Type B pancreatic cell (in vitro differentiated cells): ENCODE results near the gene EVC. TPM values are rescaled to one million over a fixed set of nuclear protein-coding genes. Genes with fewer than 3 reads are reported as not detected.
A peak's percentile ranks its signal among the peaks of the same experiment; 100 is the strongest.

Experiments used
- DNase-seq: peaks from one replicate; pipeline ENCODE4 v3.0.0; 2021; ENCODE audit warnings: mixed read lengths; ENCODE audit not compliant: unreplicated experiment; ENCODE audit errors: extremely low spot score
- H3K27ac Mint-ChIP-seq: 2 replicates; pipeline ENCODE4 v1.8.0; 2021; ENCODE audit warnings: mild to moderate bottlenecking, mixed read lengths
- H3K27me3 Mint-ChIP-seq: 2 replicates; pipeline ENCODE4 v1.8.0; 2021; ENCODE audit warnings: mixed read lengths
- H3K36me3 Mint-ChIP-seq: 2 replicates; pipeline ENCODE4 v1.8.0; 2021; ENCODE audit warnings: mixed read lengths
- H3K4me1 Mint-ChIP-seq: one replicate; pipeline ENCODE4 v1.8.0; 2021; ENCODE audit warnings: mixed read lengths; ENCODE audit not compliant: unreplicated experiment
- H3K4me3 Mint-ChIP-seq: 2 replicates; pipeline ENCODE4 v1.8.0; 2021; ENCODE audit warnings: mild to moderate bottlenecking, mixed read lengths
- H3K9me3 Mint-ChIP-seq: 2 replicates; pipeline ENCODE4 v1.8.0; 2021; ENCODE audit warnings: mixed read lengths
- total RNA-seq: library from RNA; stranded (reverse); gene quantifications from 2 replicates; pipeline ENCODE4 v1.2.1, GENCODE V29; 2021; ENCODE audit warnings: low replicate concordance
- TF ChIP-seq, protein P1 (sequence below): fragments of 200-600 bp; sonication (generic); conservative IDR thresholded peaks from 2 replicates; pipeline ENCODE4 v1.5.0; 2021; ENCODE audit warnings: antibody characterized with exemption, mild to moderate bottlenecking

EVC gene
- total RNA-seq, 1 donor from 2014 or later: 29.2 TPM

- H3K9me3 Mint-ChIP-seq: peaks cover 6% of the 10 kb centered on the region
- H3K27me3 Mint-ChIP-seq: no peaks in the 10 kb centered on the region
- H3K27ac Mint-ChIP-seq: no peak overlapping the region
- TF ChIP-seq, protein P1, sequence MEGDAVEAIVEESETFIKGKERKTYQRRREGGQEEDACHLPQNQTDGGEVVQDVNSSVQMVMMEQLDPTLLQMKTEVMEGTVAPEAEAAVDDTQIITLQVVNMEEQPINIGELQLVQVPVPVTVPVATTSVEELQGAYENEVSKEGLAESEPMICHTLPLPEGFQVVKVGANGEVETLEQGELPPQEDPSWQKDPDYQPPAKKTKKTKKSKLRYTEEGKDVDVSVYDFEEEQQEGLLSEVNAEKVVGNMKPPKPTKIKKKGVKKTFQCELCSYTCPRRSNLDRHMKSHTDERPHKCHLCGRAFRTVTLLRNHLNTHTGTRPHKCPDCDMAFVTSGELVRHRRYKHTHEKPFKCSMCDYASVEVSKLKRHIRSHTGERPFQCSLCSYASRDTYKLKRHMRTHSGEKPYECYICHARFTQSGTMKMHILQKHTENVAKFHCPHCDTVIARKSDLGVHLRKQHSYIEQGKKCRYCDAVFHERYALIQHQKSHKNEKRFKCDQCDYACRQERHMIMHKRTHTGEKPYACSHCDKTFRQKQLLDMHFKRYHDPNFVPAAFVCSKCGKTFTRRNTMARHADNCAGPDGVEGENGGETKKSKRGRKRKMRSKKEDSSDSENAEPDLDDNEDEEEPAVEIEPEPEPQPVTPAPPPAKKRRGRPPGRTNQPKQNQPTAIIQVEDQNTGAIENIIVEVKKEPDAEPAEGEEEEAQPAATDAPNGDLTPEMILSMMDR: no peak
- DNase-seq: no peak
- H3K4me3 Mint-ChIP-seq: no peak overlapping the region
- peaks cover 23% of the 10 kb centered on the region for H3K36me3 Mint-ChIP-seq
- peaks cover 7% of the 10 kb centered on the region for H3K4me1 Mint-ChIP-seq
Measured at GRCh38 chr4:5704276-5704675, 6.7 kb upstream of the EVC start.

- DNase-seq: no peak
- peaks cover 20% of the 10 kb centered on the region for H3K4me1 Mint-ChIP-seq
- no peak overlapping the region for H3K27ac Mint-ChIP-seq
- H3K36me3 Mint-ChIP-seq: peaks cover 20% of the 10 kb centered on the region
- no peaks in the 10 kb centered on the region for H3K27me3 Mint-ChIP-seq
- H3K4me3 Mint-ChIP-seq: no peak overlapping the region
- TF ChIP-seq, protein P1: no peak
- peaks cover 6% of the 10 kb centered on the region for H3K9me3 Mint-ChIP-seq
Measured at GRCh38 chr4:5705647-5706320, 5.2 kb upstream of the EVC start.

GRCh38 chr4:5706486-5707290 is 4.3 kb upstream of the EVC start:
- H3K27ac Mint-ChIP-seq: peak overlapping the region; percentile 11
- peaks cover 6% of the 10 kb centered on the region for H3K9me3 Mint-ChIP-seq
- H3K4me1 Mint-ChIP-seq: peaks cover 21% of the 10 kb centered on the region
- no peaks in the 10 kb centered on the region for H3K27me3 Mint-ChIP-seq
- peak overlapping the region; percentile 83 for H3K4me3 Mint-ChIP-seq
- H3K36me3 Mint-ChIP-seq: peaks cover 17% of the 10 kb centered on the region
- DNase-seq: no peak
- TF ChIP-seq, protein P1: no peak

GRCh38 chr4:5707366-5707765 is 3.6 kb upstream of the EVC start:
- peak overlapping the region; percentile 26 for H3K27ac Mint-ChIP-seq
- no peaks in the 10 kb centered on the region for H3K27me3 Mint-ChIP-seq

GRCh38 chr4:5707778-5708448 is 3.1 kb upstream of the EVC start:
- no peaks in the 10 kb centered on the region for H3K27me3 Mint-ChIP-seq

More at GRCh38 chr4:5707366-5707765, 3.6 kb upstream of the EVC start:
- H3K36me3 Mint-ChIP-seq: peaks cover 18% of the 10 kb centered on the region
- TF ChIP-seq, protein P1: no peak
- H3K9me3 Mint-ChIP-seq: peaks cover 6% of the 10 kb centered on the region
- no peak for DNase-seq
- H3K4me3 Mint-ChIP-seq: peak overlapping the region; percentile 83
- peaks cover 27% of the 10 kb centered on the region for H3K4me1 Mint-ChIP-seq

More at GRCh38 chr4:5707778-5708448, 3.1 kb upstream of the EVC start:
- peak overlapping the region; percentile 83 for H3K4me3 Mint-ChIP-seq
- peaks cover 22% of the 10 kb centered on the region for H3K36me3 Mint-ChIP-seq
- TF ChIP-seq, protein P1: no peak
- H3K4me1 Mint-ChIP-seq: peaks cover 32% of the 10 kb centered on the region
- peak overlapping the region; percentile 26 for H3K27ac Mint-ChIP-seq
- peaks cover 6% of the 10 kb centered on the region for H3K9me3 Mint-ChIP-seq
- DNase-seq: no peak
